Measurements from ENCODE around the gene EXT2.

DNA sequence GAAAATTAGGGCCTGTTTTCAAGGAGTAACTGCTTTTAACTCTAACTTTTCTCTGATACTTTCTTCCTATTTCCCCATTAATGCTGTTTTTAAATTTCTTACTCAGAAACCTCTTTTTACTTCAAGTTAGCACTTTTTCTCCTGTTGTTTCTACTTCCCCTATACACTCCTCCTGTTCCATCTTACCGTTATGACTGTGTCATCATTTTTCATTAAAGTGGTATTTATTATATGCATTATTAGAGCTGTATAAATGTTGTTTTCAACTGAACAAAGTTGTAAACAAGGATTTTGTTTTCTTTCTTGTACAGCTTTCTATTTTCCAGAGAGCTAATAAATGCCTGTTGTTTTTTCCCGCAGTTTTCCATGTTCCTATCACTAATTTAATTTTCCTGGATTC, 84.6 kb downstream of the EXT2 start:
- TF ChIP-seq POLR2AphosphoS5 (IDR thresholded peaks at IDR 0.05; ENCODE audit: low read depth): no peak
- TF ChIP-seq, protein P1, sequence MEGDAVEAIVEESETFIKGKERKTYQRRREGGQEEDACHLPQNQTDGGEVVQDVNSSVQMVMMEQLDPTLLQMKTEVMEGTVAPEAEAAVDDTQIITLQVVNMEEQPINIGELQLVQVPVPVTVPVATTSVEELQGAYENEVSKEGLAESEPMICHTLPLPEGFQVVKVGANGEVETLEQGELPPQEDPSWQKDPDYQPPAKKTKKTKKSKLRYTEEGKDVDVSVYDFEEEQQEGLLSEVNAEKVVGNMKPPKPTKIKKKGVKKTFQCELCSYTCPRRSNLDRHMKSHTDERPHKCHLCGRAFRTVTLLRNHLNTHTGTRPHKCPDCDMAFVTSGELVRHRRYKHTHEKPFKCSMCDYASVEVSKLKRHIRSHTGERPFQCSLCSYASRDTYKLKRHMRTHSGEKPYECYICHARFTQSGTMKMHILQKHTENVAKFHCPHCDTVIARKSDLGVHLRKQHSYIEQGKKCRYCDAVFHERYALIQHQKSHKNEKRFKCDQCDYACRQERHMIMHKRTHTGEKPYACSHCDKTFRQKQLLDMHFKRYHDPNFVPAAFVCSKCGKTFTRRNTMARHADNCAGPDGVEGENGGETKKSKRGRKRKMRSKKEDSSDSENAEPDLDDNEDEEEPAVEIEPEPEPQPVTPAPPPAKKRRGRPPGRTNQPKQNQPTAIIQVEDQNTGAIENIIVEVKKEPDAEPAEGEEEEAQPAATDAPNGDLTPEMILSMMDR (IDR thresholded peaks at IDR 0.05; ENCODE audit: insufficient read depth, low read length): no peak

Measured in HL-60 (cell line).